Skin of body (tissue), 2 donors: ENCODE data around the gene SLC38A7. TPM values are rescaled to one million over a fixed set of nuclear protein-coding genes. Genes with fewer than 3 reads are reported as not detected.
"Not testable (repeated sequence)": the region's sequence is repeated elsewhere in the genome, so short reads cannot be mapped to it uniquely, and the experiment has no call there.

Experiments
- DNase-seq: peaks from one replicate; lab custom pipeline; 2025; lab: John Stamatoyannopoulos, UW
- total RNA-seq: library from RNA; depleted of rRNA; stranded (reverse); fragments of >200 nt; gene quantifications from one replicate; pipeline ENCODE4 v1.2.3, GENCODE V29; 2014

SLC38A7 gene
- 9.5 TPM for total RNA-seq

GRCh38 chr16:58684354-58685083 lies at the start of gene SLC38A7:
SLC38A7 (minus strand) TSS chr16:58684770; CDS start chr16:58680126, 4,644 bp downstream.
- DNase-seq: peak; percentile 45

GRCh38 chr16:58733671-58734458 lies 49.3 kb upstream of the SLC38A7 start, which contains the start of gene GOT2:
GOT2 (minus strand) TSS chr16:58734316; CDS start chr16:58734228, 88 bp downstream.
- DNase-seq: peak; percentile 52

DNA sequence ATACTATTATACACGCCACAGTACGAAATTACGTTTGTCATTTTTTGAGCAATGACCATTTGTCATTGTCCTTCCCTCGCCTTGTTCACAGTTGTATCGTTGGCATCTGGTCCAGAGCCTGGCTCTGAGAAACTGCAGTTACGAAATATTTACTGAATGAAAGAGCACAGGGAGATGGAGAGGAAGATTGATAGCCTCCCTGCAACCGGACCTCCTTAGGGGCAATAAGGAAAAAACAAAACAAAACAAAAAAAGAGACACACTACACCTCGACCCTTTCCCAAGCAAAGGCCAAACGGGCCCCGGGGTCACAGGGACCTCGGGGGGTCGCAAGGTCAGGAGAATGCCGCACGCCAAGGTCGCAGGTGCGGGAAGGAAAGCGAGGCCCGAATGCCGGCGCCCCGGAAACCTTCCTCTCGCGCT lies 48.7 kb upstream of the SLC38A7 start:
- DNase-seq: no peak

DNA sequence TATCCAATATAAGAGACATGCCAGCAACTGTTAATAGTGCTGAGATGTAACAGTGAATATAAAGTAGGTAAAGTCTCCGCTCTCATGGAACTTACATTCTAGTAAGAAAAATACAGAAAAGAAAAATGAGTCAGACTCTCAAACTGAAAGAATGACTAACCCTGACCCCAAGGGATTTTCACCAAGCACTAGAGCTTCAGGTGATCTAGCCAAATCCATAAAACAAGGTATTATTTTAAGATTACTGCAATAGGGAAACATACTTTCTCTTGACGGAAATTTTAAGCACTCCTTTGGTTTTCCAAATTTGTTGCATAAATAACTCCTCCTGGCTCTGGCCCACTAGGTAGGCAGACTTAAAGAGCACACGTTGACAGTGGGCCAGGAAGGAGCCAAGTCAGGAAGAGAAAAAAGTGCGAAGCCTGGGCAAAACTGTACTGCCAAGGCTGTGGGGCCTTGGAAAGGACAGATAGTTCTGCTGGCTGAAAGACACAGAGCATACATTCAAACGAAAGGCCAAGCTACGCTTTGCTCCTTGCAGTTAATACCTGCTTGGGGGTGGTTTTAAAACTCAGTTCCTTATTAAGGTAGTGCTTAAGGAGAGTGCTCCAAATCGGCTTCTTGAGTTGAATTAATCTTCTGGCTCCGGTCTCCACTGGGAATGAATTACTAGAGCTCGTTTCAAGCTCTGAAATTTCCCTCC lies 48.1 kb upstream of the SLC38A7 start:
- no peak for DNase-seq

DNA sequence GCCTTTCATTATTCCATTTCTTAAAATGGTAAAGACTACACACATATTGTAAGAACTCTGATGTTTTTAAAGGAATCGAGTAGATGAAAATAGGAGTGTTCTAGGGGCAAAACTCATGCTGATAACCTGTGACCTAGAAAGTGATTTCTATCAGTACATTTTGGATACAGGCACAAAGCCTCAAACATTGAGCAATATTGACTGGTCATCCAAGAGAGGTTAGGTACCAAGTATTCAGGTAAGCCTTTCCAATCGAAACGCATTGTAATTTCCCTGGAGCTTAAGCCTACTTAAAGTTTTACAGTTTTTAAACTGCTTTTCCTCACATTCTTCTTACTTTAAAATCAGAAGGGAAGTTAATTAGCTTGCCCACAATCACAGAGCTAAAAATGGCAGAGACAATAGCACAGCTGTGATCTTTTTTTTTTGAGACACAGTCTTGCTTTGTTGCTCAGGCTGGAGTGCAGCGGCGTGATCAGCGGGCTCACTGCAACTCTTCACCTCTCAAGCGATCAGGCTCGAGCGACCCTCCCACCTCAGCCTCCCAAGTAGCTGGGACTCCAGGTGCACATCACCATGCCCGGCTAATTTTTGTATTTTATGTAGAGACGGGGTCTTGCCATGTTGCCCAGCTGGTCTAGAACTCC lies 46.3 kb upstream of the SLC38A7 start:
- no peak for DNase-seq

DNA sequence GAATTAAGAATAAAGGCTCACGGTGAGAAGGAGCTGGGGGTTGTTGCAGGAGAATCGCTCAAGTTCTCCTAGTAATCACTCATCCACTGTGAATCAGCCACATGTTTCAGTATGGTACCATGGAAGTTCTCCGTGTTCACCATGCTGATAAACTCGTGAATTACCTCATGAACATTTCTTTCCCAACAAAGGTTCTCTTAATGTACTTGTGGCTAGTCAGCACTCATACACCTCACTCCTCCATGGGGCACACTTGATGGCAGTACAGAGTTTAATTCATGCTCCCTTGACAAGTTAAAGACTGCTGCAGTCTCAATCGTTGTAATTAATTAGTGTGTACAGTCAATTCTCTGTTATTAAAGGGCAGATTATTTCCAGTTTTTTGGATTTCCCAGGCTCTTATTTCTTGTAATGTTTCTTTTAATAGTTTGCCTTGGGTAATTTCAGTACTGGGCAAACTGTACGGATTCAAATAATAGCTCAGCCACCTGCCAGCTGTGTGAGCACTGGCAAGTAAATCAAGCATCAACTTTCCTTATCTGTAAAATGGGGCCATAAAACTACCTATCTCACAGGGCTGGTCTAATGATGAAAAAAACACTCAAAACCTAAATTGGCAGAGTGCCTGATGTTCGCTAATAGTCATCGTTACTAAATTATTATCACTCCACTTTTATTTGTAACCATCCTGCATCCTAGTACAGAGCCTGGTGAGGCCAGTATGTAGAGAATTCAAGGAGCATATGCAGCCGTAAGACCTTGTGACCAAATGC lies 43.4 kb upstream of the SLC38A7 start:
- no peak for DNase-seq

- DNase-seq: no peak
Measured at GRCh38 chr16:58727028-58727781, 42.6 kb upstream of the SLC38A7 start.

- DNase-seq: no peak
Measured at GRCh38 chr16:58723109-58723508, 38.5 kb upstream of the SLC38A7 start.

DNA sequence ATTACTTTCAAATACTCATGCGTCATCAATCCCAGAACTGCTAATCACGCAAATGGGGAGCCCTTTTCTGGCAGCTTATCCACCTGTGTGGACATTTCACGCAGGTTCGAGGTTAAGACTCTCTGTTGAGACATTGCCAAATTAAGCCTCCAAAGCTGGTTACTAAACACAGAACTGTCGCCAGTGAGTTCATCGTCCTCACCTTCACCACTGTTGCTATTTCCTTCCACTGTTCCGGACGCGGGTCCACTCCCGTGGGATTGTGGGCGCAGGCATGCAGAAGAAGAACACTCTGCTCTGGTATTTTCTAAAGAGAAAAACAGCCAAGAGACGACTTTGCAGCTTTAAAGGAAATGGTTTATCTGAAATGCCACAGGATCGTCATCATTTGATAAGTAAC lies 33.4 kb upstream of the SLC38A7 start:
- no peak for DNase-seq

GRCh38 chr16:58716468-58716867 lies 31.9 kb upstream of the SLC38A7 start:
- DNase-seq: no peak

- no peak for DNase-seq
Measured at GRCh38 chr16:58713742-58714141, 29.2 kb upstream of the SLC38A7 start.

- no peak for DNase-seq
Measured at GRCh38 chr16:58709333-58709732, 24.8 kb upstream of the SLC38A7 start.

- no peak for DNase-seq
Measured at GRCh38 chr16:58699151-58699550, 14.6 kb upstream of the SLC38A7 start.

- no peak for DNase-seq
Measured at GRCh38 chr16:58695368-58695767, 10.8 kb upstream of the SLC38A7 start.

- no peak for DNase-seq
Measured at GRCh38 chr16:58692450-58692849, 7.9 kb upstream of the SLC38A7 start.

- DNase-seq: not testable (repeated sequence)
Measured at GRCh38 chr16:58686985-58687706, 2.6 kb upstream of the SLC38A7 start.

- no peak for DNase-seq
Measured at GRCh38 chr16:58685084-58685449, 497 bp upstream of the SLC38A7 start.

GRCh38 chr16:58684001-58684353 lies 593 bp downstream of the SLC38A7 start:
- no peak for DNase-seq

DNA sequence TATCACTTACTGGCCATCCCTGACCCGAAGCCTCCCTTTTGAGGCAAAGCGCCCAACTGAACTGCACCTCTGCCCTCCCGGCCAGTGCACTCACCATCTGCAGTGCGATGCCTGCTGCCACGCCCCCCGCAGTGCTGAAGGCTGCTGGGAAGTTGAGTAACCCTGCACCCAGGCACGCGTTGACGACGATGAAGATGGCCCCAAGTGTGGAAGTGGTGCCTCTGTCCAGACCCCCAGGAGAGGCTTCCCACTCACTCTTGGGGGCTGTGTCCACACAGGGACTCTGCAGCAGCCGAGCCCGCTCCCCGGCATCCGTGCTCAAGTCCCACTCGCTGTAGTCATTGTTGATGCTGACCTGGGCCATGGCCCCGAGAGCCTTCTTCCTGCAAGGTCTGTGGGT lies 4.8 kb downstream of the SLC38A7 start:
- no peak for DNase-seq
